SK-N-SH treated with all-trans-retinoic acid at 6 μM for 48 hours (cell line): ENCODE data around the gene GIPC3.

Source experiments
- ATAC-seq: fragments of 200-7000 bp; cut with Tn5 transposase; 3 replicates; pipeline ENCODE4 v1.9.1; 2020; ENCODE audit warnings: mild to moderate bottlenecking, moderate library complexity
- ARNTL ChIP-seq: fragments of 450-650 bp; formaldehyde crosslinking; IDR thresholded peaks from 2 replicates; pipeline ENCODE4 v1.5.0; 2020; ENCODE audit warnings: low read depth, mild to moderate bottlenecking, moderate library complexity, borderline replicate concordance
- BACH2 ChIP-seq: fragments of 250-450 bp; sonication (Bioruptor Pico); IDR thresholded peaks from 2 replicates; pipeline ENCODE4 v1.9.0; 2021; ENCODE audit warnings: mild to moderate bottlenecking, borderline replicate concordance
- CREB5 ChIP-seq: fragments of 250-450 bp; sonication (Bioruptor Pico); IDR thresholded peaks from 2 replicates; pipeline ENCODE4 v1.5.1; 2020; ENCODE audit warnings: low read depth, mild to moderate bottlenecking, moderate library complexity
- CSDC2 ChIP-seq: fragments of 250-450 bp; sonication (Bioruptor Pico); IDR thresholded peaks from 2 replicates; pipeline ENCODE4 v1.5.0; 2020; ENCODE audit warnings: mild to moderate bottlenecking, moderate library complexity
- CSRNP3 ChIP-seq: fragments of 250-450 bp; sonication (Bioruptor Pico); IDR thresholded peaks from 2 replicates; pipeline ENCODE4 v1.5.1; 2021; ENCODE audit warnings: mild to moderate bottlenecking, moderate library complexity
- GLIS3 ChIP-seq: fragments of 250-450 bp; sonication (Bioruptor Pico); IDR thresholded peaks from 2 replicates; pipeline ENCODE4 v1.5.0; 2020; ENCODE audit warnings: mild to moderate bottlenecking, moderate library complexity
- ISL1 ChIP-seq: fragments of 250-450 bp; sonication (Bioruptor Pico); IDR thresholded peaks from 2 replicates; pipeline ENCODE4 v2.1.2; 2022; ENCODE audit warnings: mild to moderate bottlenecking, moderate library complexity
- POU6F1 ChIP-seq: fragments of 250-450 bp; sonication (Bioruptor Pico); IDR thresholded peaks from 2 replicates; pipeline ENCODE4 v1.8.0; 2021; ENCODE audit warnings: low read depth, mild to moderate bottlenecking, moderate library complexity, borderline replicate concordance
- TOX ChIP-seq: fragments of 250-450 bp; sonication (Bioruptor Pico); IDR thresholded peaks from 2 replicates; pipeline ENCODE4 v1.8.0; 2021; ENCODE audit warnings: mild to moderate bottlenecking, moderate library complexity, borderline replicate concordance
- ZC3H10 ChIP-seq: fragments of 250-450 bp; sonication (Bioruptor Pico); IDR thresholded peaks from 2 replicates; pipeline ENCODE4 v1.5.1; 2021; ENCODE audit warnings: mild to moderate bottlenecking, moderate library complexity
- ZFP30 ChIP-seq: fragments of 450-650 bp; formaldehyde crosslinking; IDR thresholded peaks from 2 replicates; pipeline ENCODE4 v1.5.0; 2022; ENCODE audit warnings: mild to moderate bottlenecking, moderate library complexity
- ZNF565 ChIP-seq: fragments of 450-650 bp; formaldehyde crosslinking; conservative IDR thresholded peaks from 2 replicates; pipeline ENCODE4 v1.5.0; 2020; ENCODE audit warnings: low read depth, mild to moderate bottlenecking, moderate library complexity
- ZNF8 ChIP-seq: fragments of 450-650 bp; formaldehyde crosslinking; IDR thresholded peaks from 2 replicates; pipeline ENCODE4 v1.5.0; 2020; ENCODE audit warnings: mild to moderate bottlenecking, moderate library complexity
- TF ChIP-seq, protein P1 (sequence below): fragments of 250-450 bp; sonication (Bioruptor Pico); IDR thresholded peaks from 2 replicates; pipeline ENCODE4 v1.5.0; 2020; ENCODE audit warnings: mild to moderate bottlenecking, moderate library complexity
- TF ChIP-seq, protein P2 (sequence below): fragments of 250-450 bp; sonication (Bioruptor Pico); IDR thresholded peaks from 2 replicates; pipeline ENCODE4 v1.8.0; 2020; ENCODE audit warnings: mild to moderate bottlenecking, moderate library complexity, borderline replicate concordance

Gene GIPC3

DNA sequence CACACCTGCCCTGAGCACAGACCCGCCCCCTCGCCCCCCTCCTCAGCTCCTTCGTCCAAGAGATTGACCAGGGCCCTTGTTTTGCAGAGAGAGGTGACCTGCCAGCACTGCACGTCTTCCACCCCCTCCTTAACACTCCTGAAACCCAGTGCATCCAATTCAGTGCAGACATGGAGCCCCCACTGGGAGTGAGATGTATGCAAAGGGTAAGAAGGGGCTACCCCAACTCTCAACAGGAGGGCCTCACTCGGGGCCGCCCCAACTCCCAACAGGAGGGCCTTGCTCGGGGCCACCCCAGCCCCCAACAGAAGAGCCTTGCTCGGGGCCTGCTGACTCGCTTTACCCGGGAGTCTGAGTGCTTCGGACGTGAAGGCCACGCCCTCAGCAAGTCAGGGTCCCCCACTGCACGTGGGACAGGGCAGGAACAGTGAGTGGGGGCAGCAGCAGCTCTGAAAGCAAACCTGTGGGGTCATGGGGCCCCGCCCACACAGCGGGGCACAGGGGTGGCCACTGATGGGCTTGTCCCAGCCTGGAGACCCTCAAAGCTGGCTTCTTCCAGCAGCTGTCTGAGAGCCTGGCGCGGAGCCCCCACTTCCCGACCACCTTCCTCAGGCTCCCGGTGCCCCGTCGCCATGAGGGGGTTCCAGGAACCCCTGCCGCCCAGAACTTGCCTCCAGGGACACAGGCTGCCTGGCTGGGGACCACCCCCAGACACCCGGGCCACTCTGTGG is 35.7 kb downstream of the GIPC3 start (continued):
- TF ChIP-seq, protein P1, sequence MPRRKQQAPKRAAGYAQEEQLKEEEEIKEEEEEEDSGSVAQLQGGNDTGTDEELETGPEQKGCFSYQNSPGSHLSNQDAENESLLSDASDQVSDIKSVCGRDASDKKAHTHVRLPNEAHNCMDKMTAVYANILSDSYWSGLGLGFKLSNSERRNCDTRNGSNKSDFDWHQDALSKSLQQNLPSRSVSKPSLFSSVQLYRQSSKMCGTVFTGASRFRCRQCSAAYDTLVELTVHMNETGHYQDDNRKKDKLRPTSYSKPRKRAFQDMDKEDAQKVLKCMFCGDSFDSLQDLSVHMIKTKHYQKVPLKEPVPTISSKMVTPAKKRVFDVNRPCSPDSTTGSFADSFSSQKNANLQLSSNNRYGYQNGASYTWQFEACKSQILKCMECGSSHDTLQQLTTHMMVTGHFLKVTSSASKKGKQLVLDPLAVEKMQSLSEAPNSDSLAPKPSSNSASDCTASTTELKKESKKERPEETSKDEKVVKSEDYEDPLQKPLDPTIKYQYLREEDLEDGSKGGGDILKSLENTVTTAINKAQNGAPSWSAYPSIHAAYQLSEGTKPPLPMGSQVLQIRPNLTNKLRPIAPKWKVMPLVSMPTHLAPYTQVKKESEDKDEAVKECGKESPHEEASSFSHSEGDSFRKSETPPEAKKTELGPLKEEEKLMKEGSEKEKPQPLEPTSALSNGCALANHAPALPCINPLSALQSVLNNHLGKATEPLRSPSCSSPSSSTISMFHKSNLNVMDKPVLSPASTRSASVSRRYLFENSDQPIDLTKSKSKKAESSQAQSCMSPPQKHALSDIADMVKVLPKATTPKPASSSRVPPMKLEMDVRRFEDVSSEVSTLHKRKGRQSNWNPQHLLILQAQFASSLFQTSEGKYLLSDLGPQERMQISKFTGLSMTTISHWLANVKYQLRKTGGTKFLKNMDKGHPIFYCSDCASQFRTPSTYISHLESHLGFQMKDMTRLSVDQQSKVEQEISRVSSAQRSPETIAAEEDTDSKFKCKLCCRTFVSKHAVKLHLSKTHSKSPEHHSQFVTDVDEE, result no peak
- TF ChIP-seq ZNF565 (CRISPR knock-in tag) (no peak), ISL1 (CRISPR knock-in tag) (no peak)

DNA sequence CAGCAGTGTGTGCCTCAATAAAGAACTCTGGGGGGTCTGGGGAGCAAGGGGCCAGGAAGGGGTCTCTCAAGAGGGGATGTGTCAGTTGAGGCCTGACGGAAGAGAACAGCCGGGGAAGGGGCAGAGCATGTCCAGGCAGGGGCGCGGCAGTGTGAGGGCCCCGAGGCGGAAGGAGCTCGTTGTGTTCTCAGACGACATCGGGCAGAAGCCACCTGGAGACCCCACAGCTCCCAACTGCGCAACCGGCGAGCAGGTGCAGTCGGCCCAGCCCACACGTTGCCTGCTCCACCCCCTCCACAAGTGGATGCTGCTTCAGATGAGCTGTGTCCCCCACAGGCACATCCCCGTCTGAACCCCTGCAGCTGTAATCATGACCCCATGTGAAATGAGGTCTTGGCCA is 36.4 kb downstream of the GIPC3 start:
- no peak for ATAC-seq
- no peak for TF ChIP-seq CSRNP3 (CRISPR knock-in tag)
- TF ChIP-seq, protein P1, result no peak
- no peak for TF ChIP-seq BACH2 (CRISPR knock-in tag)

- no peak for ATAC-seq
- TF ChIP-seq TOX (no peak), ZC3H10 (no peak), CSDC2 (CRISPR knock-in tag) (no peak), ZNF8 (CRISPR knock-in tag) (no peak), POU6F1 (no peak), ISL1 (CRISPR knock-in tag) (no peak), ARNTL (no peak), GLIS3 (CRISPR knock-in tag) (no peak), ZNF565 (CRISPR knock-in tag) (no peak), CSRNP3 (CRISPR knock-in tag) (no peak), CREB5 (CRISPR knock-in tag) (no peak), ZFP30 (no peak)
- TF ChIP-seq, protein P2, sequence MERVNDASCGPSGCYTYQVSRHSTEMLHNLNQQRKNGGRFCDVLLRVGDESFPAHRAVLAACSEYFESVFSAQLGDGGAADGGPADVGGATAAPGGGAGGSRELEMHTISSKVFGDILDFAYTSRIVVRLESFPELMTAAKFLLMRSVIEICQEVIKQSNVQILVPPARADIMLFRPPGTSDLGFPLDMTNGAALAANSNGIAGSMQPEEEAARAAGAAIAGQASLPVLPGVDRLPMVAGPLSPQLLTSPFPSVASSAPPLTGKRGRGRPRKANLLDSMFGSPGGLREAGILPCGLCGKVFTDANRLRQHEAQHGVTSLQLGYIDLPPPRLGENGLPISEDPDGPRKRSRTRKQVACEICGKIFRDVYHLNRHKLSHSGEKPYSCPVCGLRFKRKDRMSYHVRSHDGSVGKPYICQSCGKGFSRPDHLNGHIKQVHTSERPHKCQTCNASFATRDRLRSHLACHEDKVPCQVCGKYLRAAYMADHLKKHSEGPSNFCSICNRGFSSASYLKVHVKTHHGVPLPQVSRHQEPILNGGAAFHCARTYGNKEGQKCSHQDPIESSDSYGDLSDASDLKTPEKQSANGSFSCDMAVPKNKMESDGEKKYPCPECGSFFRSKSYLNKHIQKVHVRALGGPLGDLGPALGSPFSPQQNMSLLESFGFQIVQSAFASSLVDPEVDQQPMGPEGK, result no peak
- TF ChIP-seq, protein P1, result no peak
Measured at GRCh38 chr19:3622224-3622623, 36.9 kb downstream of the GIPC3 start.
